C1 segment of cervical spinal cord (tissue), 14 donors: ENCODE measurements around the gene DMRTA2.

Experiments used
- DNase-seq, 14 donors: peaks; one replicate each; lab custom pipeline; 2025; lab: John Stamatoyannopoulos, UW

DMRTA2 gene

GRCh38 chr1:50422946-50423669 is at the start of gene DMRTA2:
DMRTA2 (minus strand) TSS chr1:50423443; CDS start chr1:50421536, 1,907 bp downstream.
- DNase-seq = peak in 5 of 14 donors; percentile 2 to 27 (median 9)

- no peak for DNase-seq
These were observed 48.7 kb upstream of the DMRTA2 start for GRCh38 chr1:50471967-50472366.

GRCh38 chr1:50462964-50463363 is 39.7 kb upstream of the DMRTA2 start:
- DNase-seq = no peak

GRCh38 chr1:50458507-50458906 is 35.3 kb upstream of the DMRTA2 start:
- no peak for DNase-seq

- no peak for DNase-seq
These were observed 31.7 kb upstream of the DMRTA2 start for GRCh38 chr1:50454911-50455310.

- no peak for DNase-seq
These were observed 30.0 kb upstream of the DMRTA2 start for GRCh38 chr1:50453266-50453665.

- DNase-seq = no peak
These were observed 29.5 kb upstream of the DMRTA2 start for GRCh38 chr1:50452700-50453099.

GRCh38 chr1:50450861-50451653 is 27.8 kb upstream of the DMRTA2 start:
- DNase-seq = no peak

GRCh38 chr1:50447961-50448360 is 24.7 kb upstream of the DMRTA2 start:
- DNase-seq = no peak

GRCh38 chr1:50441183-50441582 is 17.9 kb upstream of the DMRTA2 start:
- no peak for DNase-seq

GRCh38 chr1:50438945-50439344 is 15.7 kb upstream of the DMRTA2 start:
- no peak for DNase-seq

- DNase-seq = no peak
These were observed 13.2 kb upstream of the DMRTA2 start for GRCh38 chr1:50436489-50436888.

- DNase-seq = no peak
These were observed 6.8 kb upstream of the DMRTA2 start for GRCh38 chr1:50430010-50430405.

GRCh38 chr1:50427818-50428779 is 4.9 kb upstream of the DMRTA2 start:
- no peak for DNase-seq

GRCh38 chr1:50427086-50427817 is 4.0 kb upstream of the DMRTA2 start:
- DNase-seq = no peak

GRCh38 chr1:50426702-50427085 is 3.5 kb upstream of the DMRTA2 start:
- no peak for DNase-seq

- DNase-seq = no peak
These were observed 3.0 kb upstream of the DMRTA2 start for GRCh38 chr1:50426108-50426700.

- DNase-seq = no peak
These were observed 2.3 kb upstream of the DMRTA2 start for GRCh38 chr1:50425376-50426107.

GRCh38 chr1:50424884-50425375 is 1.7 kb upstream of the DMRTA2 start:
- no peak for DNase-seq
